WTC11 (cell line): Measurements from ENCODE around the gene USP15. TPM values are rescaled to one million over a fixed set of nuclear protein-coding genes. Genes with fewer than 3 reads are reported as not detected.

ENCODE experiments used
- ATAC-seq: fragments of 200-7000 bp; cut with Tn5 transposase; 2 replicates; pipeline ENCODE4 v1.10.0; 2021; ENCODE audit warnings: mild to moderate bottlenecking, moderate library complexity
- CTCF ChIA-PET: fragments of 300-600 bp; sonication (Branson Sonifier 250); formaldehyde crosslinking; loops from one replicate; lab custom pipeline; 2021; ENCODE audit warnings: antibody characterized with exemption; lab: Charles Lee
- POLR2A ChIA-PET: fragments of 350-600 bp; sonication (Branson Sonifier 250); formaldehyde crosslinking; loops from one replicate; lab custom pipeline; 2021; ENCODE audit warnings: antibody characterized with exemption; lab: Charles Lee
- DNase-seq: peaks from one replicate; pipeline ENCODE4 v3.0.0; 2021; ENCODE audit warnings: low spot score
- H3K27ac Mint-ChIP-seq: 2 replicates; pipeline ENCODE4 v1.8.0; 2021; ENCODE audit warnings: mixed read lengths
- H3K27me3 Mint-ChIP-seq: 2 replicates; pipeline ENCODE4 v1.8.0; 2021; ENCODE audit warnings: low read depth, mild to moderate bottlenecking, moderate library complexity, mixed read lengths
- H3K36me3 Mint-ChIP-seq: 2 replicates; pipeline ENCODE4 v1.8.0; 2021; ENCODE audit warnings: mixed read lengths
- H3K4me1 Mint-ChIP-seq: 2 replicates; pipeline ENCODE4 v1.8.0; 2022; ENCODE audit warnings: mixed read lengths
- H3K4me3 Mint-ChIP-seq: 2 replicates; pipeline ENCODE4 v1.8.0; 2021; ENCODE audit warnings: mild to moderate bottlenecking, moderate library complexity, mixed read lengths
- H3K9me3 Mint-ChIP-seq: 2 replicates; pipeline ENCODE4 v1.8.0; 2021; ENCODE audit warnings: mixed read lengths
- ATF1 ChIP-seq: sonication (generic); formaldehyde crosslinking; IDR thresholded peaks from 2 replicates; pipeline ENCODE4 v1.8.1; 2023; ENCODE audit warnings: mild to moderate bottlenecking, moderate library complexity, missing genetic modification reagents
- ESRRA ChIP-seq: sonication (generic); formaldehyde crosslinking; IDR thresholded peaks from 2 replicates; pipeline ENCODE4 v1.8.1; 2022; ENCODE audit warnings: mild to moderate bottlenecking, missing genetic modification reagents, borderline replicate concordance
- ETV6 ChIP-seq: sonication (generic); formaldehyde crosslinking; IDR thresholded peaks from 2 replicates; pipeline ENCODE4 v1.8.1; 2022; ENCODE audit warnings: mild to moderate bottlenecking, missing genetic modification reagents
- FOXJ3 ChIP-seq: sonication (generic); formaldehyde crosslinking; IDR thresholded peaks from 2 replicates; pipeline ENCODE4 v1.9.0; 2021; ENCODE audit warnings: missing genetic modification reagents, mild to moderate bottlenecking, borderline replicate concordance
- JUN ChIP-seq: sonication (generic); formaldehyde crosslinking; IDR thresholded peaks from 2 replicates; pipeline ENCODE4 v1.8.0; 2023; ENCODE audit warnings: mild to moderate bottlenecking, missing genetic modification reagents
- MXD4 ChIP-seq: fragments of 250-450 bp; sonication (Bioruptor Pico); IDR thresholded peaks from 2 replicates; pipeline ENCODE4 v1.8.0; 2021; ENCODE audit warnings: mild to moderate bottlenecking, moderate library complexity, borderline replicate concordance
- MYBL2 ChIP-seq: sonication (generic); formaldehyde crosslinking; IDR thresholded peaks from 2 replicates; pipeline ENCODE4 v1.8.1; 2023; ENCODE audit warnings: mild to moderate bottlenecking, moderate library complexity, missing genetic modification reagents
- SMAD3 ChIP-seq: sonication (generic); formaldehyde crosslinking; IDR thresholded peaks from 2 replicates; pipeline ENCODE4 v1.8.0; 2022; ENCODE audit warnings: missing genetic modification reagents, mild to moderate bottlenecking, borderline replicate concordance
- USF2 ChIP-seq: sonication (generic); formaldehyde crosslinking; IDR thresholded peaks from 2 replicates; pipeline ENCODE4 v1.8.1; 2023; ENCODE audit warnings: mild to moderate bottlenecking, missing genetic modification reagents, moderate library complexity
- ZBTB21 ChIP-seq: sonication (generic); formaldehyde crosslinking; IDR thresholded peaks from 2 replicates; pipeline ENCODE4 v1.8.1; 2023; ENCODE audit warnings: mild to moderate bottlenecking, missing genetic modification reagents, borderline replicate concordance
- ZMAT4 ChIP-seq: fragments of 250-450 bp; sonication (Bioruptor Pico); IDR thresholded peaks from 2 replicates; pipeline ENCODE4 v1.9.0; 2021; ENCODE audit warnings: mild to moderate bottlenecking
- ZNF138 ChIP-seq: sonication (generic); formaldehyde crosslinking; conservative IDR thresholded peaks from 2 replicates; pipeline ENCODE4 v1.8.1; 2022; ENCODE audit warnings: mild to moderate bottlenecking, moderate library complexity, missing genetic modification reagents
- ZNF396 ChIP-seq: fragments of 250-450 bp; sonication (Bioruptor Pico); IDR thresholded peaks from 2 replicates; pipeline ENCODE4 v1.8.0; 2021; ENCODE audit warnings: mild to moderate bottlenecking, moderate library complexity, borderline replicate concordance
- ZNF425 ChIP-seq: fragments of 250-450 bp; sonication (Bioruptor Pico); conservative IDR thresholded peaks from 2 replicates; pipeline ENCODE4 v1.9.0; 2021; ENCODE audit warnings: mild to moderate bottlenecking
- ZNF512 ChIP-seq: sonication (generic); formaldehyde crosslinking; IDR thresholded peaks from 2 replicates; pipeline ENCODE4 v1.8.1; 2022; ENCODE audit warnings: missing genetic modification reagents, borderline replicate concordance
- ZSCAN18 ChIP-seq: fragments of 250-450 bp; sonication (Bioruptor Pico); IDR thresholded peaks from 2 replicates; pipeline ENCODE4 v2.1.2; 2022; ENCODE audit warnings: mild to moderate bottlenecking, moderate library complexity
- total RNA-seq: library from RNA; stranded (reverse); gene quantifications from 3 replicates; pipeline ENCODE4 v1.2.3, GENCODE V29; 2021
- TF ChIP-seq, protein P1 (sequence below): sonication (generic); formaldehyde crosslinking; IDR thresholded peaks from 2 replicates; pipeline ENCODE4 v1.8.1; 2022; ENCODE audit warnings: low read depth, mild to moderate bottlenecking, moderate library complexity, missing genetic modification reagents, borderline replicate concordance
- TF ChIP-seq, protein P2 (sequence below): sonication (generic); formaldehyde crosslinking; IDR thresholded peaks from 2 replicates; pipeline ENCODE4 v1.8.1; 2023; ENCODE audit warnings: mild to moderate bottlenecking, moderate library complexity, missing genetic modification reagents
- TF ChIP-seq, protein P3 (sequence below): sonication (generic); formaldehyde crosslinking; IDR thresholded peaks from 2 replicates; pipeline ENCODE4 v1.8.1; 2022; ENCODE audit warnings: low read depth, missing genetic modification reagents, borderline replicate concordance

USP15 gene
- total RNA-seq, 1 experiment from 2014 or later = 37.2 TPM

GRCh38 chr12:62301799-62302133 lies 41.6 kb downstream of the USP15 start (continued):
- TF ChIP-seq, protein P1, sequence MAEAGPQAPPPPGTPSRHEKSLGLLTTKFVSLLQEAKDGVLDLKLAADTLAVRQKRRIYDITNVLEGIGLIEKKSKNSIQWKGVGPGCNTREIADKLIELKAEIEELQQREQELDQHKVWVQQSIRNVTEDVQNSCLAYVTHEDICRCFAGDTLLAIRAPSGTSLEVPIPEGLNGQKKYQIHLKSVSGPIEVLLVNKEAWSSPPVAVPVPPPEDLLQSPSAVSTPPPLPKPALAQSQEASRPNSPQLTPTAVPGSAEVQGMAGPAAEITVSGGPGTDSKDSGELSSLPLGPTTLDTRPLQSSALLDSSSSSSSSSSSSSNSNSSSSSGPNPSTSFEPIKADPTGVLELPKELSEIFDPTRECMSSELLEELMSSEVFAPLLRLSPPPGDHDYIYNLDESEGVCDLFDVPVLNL = no peak
- TF ChIP-seq MXD4 (CRISPR knock-in tag) (no peak), ZNF396 (CRISPR knock-in tag) (no peak)
- TF ChIP-seq, protein P2, sequence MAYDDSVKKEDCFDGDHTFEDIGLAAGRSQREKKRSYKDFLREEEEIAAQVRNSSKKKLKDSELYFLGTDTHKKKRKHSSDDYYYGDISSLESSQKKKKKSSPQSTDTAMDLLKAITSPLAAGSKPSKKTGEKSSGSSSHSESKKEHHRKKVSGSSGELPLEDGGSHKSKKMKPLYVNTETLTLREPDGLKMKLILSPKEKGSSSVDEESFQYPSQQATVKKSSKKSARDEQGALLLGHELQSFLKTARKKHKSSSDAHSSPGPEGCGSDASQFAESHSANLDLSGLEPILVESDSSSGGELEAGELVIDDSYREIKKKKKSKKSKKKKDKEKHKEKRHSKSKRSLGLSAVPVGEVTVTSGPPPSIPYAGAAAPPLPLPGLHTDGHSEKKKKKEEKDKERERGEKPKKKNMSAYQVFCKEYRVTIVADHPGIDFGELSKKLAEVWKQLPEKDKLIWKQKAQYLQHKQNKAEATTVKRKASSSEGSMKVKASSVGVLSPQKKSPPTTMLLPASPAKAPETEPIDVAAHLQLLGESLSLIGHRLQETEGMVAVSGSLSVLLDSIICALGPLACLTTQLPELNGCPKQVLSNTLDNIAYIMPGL (CRISPR knock-in tag) = no peak

- Mint-ChIP-seq H3K27me3 (no peaks in the 10 kb centered on the region), H3K27ac (no peak overlapping the region), H3K4me1 (no peaks in the 10 kb centered on the region), H3K36me3 (peaks cover 28% of the 10 kb centered on the region), H3K4me3 (no peak overlapping the region), H3K9me3 (peaks cover 17% of the 10 kb centered on the region)
- TF ChIP-seq ZBTB21 (CRISPR knock-in tag) = no peak
- no peak for TF ChIP-seq ETV6
- TF ChIP-seq, protein P2 (CRISPR knock-in tag) = no peak
- TF ChIP-seq USF2 (CRISPR knock-in tag) = no peak
- TF ChIP-seq JUN (CRISPR knock-in tag) = no peak
- TF ChIP-seq, protein P3, sequence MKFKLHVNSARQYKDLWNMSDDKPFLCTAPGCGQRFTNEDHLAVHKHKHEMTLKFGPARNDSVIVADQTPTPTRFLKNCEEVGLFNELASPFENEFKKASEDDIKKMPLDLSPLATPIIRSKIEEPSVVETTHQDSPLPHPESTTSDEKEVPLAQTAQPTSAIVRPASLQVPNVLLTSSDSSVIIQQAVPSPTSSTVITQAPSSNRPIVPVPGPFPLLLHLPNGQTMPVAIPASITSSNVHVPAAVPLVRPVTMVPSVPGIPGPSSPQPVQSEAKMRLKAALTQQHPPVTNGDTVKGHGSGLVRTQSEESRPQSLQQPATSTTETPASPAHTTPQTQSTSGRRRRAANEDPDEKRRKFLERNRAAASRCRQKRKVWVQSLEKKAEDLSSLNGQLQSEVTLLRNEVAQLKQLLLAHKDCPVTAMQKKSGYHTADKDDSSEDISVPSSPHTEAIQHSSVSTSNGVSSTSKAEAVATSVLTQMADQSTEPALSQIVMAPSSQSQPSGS (CRISPR knock-in tag) = no peak
- TF ChIP-seq ZSCAN18 (CRISPR knock-in tag) = no peak
- TF ChIP-seq ZNF138 (CRISPR knock-in tag) = no peak
- TF ChIP-seq MYBL2 (CRISPR knock-in tag) = no peak
- no peak for TF ChIP-seq ZMAT4 (CRISPR knock-in tag)
- ChIA-PET CTCF (no interaction called here), POLR2A (no interaction called here)
- ATAC-seq (no peak), DNase-seq (no peak)
These were observed 44.4 kb downstream of the USP15 start for GRCh38 chr12:62304560-62304959.

DNA sequence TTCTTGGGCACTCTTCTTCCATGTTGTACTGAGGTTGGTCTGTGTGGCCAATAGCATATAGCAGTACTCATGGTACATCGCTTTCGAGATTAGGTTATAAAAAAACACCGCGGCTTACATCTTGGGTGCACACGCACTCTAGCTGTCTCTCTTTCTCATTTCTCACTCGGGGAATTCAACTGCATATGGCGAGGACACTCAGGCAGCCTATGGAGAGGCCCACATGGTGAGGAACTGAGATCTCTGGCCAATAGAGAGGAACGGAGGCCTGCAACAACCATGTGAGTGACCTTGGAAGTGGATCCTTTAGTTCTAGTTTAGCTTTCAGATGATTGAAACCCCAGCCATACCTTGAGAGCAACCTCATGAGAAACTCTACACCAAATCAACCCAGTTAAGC lies 45.6 kb downstream of the USP15 start:
- no peak for ATAC-seq
- H3K27me3 Mint-ChIP-seq = no peaks in the 10 kb centered on the region
- peaks cover 28% of the 10 kb centered on the region for H3K36me3 Mint-ChIP-seq
- H3K4me3 Mint-ChIP-seq = no peak overlapping the region
- ChIA-PET POLR2A (no interaction called here), CTCF (no interaction called here)
- H3K27ac Mint-ChIP-seq = no peak overlapping the region
- DNase-seq = no peak
- peaks cover 17% of the 10 kb centered on the region for H3K9me3 Mint-ChIP-seq
- H3K4me1 Mint-ChIP-seq = no peaks in the 10 kb centered on the region
- TF ChIP-seq ZNF425 (CRISPR knock-in tag) = no peak
- TF ChIP-seq SMAD3 (CRISPR knock-in tag) = no peak
- no peak for TF ChIP-seq ESRRA (CRISPR knock-in tag)
- TF ChIP-seq ATF1 = no peak
- TF ChIP-seq ZNF512 (CRISPR knock-in tag) = no peak
- no peak for TF ChIP-seq ZNF138 (CRISPR knock-in tag)
- no peak for TF ChIP-seq FOXJ3 (CRISPR knock-in tag)
